ENCODE data around the gene MAP2.
"Not testable (repeated sequence)": the region's sequence is repeated elsewhere in the genome, so short reads cannot be mapped to it uniquely, and the experiment has no call there.

MAP2 gene

DNA sequence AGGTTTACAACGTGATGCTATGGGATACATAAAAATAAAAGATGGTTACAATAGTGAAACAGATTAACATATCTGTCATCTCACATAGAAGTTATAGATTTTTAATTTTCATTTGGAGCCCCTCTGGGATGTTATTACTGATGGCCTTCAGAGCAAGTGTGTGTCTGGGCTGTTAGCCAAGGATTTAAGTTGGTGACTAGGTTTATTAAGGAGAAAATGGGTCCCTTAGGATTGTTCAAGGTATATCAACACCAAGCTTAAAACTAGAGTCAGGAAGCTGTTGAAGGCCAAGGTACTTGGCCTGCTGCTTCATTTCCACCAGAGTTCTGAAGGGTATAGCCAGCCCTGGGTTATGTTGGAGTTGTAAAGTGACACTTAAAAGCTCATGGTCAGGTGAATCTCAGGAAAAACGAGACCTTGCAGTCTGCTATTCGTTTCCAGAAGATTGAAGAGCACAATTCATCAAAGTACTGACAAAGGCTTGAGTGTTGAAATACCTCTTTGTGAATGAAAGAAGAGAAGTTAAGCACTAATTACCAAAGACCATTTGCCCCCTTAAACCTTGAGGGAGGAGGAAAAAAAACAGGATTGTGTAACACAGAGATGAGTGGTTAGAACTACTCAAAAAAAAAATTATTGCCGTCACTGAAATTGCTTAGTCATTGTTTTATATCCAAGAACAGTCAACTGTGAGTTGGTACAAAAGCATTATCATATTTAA lies 48.4 kb downstream of the MAP2 start:
- in situ Hi-C loops (cut with MboI; ENCODE audit: low sequenced_read_pairs), result no loop called here

DNA sequence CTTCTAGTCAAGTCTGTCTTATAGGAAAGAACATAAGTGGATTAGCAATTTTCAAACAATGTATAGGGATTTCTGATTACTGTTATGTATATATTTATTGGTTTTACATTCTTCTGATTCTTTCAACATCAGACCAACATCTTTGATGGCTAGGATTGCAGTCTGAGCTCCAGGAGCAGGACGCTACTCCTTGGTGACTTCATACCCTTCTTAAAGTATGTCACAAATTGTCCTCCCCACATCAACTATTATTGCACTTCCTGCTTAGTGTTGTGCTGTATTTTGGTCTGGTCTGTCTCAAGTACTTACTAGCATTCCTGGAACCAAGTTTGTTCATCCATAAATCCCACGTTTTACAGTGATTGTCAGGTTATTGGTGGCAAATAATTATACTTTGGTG lies 49.0 kb downstream of the MAP2 start:
- in situ Hi-C loops (cut with MboI; ENCODE audit: low sequenced_read_pairs), result no loop called here

DNA sequence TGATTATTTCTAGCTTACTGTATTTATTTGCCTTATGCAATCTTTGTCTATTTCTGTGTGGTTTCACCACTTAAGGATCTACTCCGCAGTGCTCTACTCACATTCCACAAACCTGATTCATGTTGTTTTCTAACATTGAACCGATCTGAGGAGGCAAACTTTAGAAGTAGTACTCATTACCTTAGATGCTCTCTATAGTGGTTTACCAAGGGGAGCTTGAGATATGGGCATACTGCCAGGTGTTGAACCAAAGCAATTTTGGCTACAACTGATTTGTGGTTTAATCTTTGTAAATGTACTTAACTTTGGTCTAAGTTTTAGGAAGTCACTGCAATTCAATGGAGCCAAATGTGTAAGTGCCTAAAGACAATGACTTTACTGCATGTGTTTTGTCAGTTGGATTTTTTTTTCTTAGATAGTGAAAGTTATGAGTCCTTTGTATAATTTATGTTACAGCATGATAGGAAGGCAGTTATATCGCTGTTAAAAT lies 50.1 kb downstream of the MAP2 start:
- in situ Hi-C loops (cut with MboI; ENCODE audit: low sequenced_read_pairs), result no loop called here

DNA sequence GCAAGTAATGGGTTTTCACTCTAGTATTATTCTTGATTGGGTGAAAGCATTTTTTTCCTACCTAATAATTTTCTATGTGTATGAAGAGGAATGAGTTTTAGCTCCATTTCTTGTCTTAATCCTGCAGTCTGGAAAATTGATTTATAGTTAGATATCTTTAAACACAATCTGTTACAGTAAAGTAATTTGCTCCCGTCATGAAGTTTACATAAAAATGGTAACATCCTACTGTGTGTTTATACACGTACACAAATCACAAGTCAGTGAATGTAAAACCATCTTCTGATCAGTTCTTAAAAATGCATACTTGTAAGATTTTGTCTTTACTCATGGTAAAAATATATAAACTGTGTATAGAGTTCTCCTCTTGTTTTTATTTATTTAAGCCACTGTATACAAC lies 51.1 kb downstream of the MAP2 start:
- in situ Hi-C loops (cut with MboI; ENCODE audit: low sequenced_read_pairs), result no loop called here

DNA sequence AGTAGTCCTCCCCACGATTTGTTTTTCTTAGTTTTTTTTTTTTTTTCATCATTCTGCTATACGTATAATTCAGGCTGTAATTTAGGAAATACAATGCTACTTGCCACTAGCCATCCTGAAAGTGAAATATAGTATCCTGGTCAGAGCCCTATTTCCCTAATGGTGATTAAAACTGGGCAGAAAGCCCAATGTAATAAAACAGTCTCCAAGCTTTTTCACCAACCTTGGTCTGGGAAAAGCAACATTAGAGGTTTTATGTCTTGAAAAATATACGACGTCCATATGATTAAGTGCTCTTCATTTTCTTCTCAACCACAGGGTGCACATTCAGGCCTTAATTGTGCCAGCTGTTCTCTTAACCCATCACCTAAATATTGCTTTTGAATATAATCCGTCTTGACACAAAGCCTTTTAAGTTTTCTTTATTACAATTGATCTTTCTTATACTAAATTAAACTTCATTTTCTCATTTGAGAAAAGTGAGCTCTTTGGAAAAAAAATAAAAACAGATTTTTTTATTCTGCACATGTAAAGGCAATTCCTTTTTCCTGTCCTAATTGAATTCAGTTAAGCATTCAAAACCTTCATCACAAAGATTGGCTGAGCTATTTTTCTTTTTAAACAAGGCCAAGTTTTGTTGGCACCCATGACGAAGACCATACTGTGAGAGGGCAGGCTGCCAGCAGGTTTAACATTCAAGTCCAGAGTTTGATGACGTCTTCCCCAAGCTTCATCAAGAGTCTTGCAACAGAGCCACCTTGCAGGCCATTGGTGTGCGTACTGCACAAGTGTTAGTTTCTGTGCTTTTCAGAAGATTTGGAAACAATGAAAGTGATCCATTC lies 52.7 kb downstream of the MAP2 start:
- in situ Hi-C loops (cut with MboI; ENCODE audit: low sequenced_read_pairs), result no loop called here

DNA sequence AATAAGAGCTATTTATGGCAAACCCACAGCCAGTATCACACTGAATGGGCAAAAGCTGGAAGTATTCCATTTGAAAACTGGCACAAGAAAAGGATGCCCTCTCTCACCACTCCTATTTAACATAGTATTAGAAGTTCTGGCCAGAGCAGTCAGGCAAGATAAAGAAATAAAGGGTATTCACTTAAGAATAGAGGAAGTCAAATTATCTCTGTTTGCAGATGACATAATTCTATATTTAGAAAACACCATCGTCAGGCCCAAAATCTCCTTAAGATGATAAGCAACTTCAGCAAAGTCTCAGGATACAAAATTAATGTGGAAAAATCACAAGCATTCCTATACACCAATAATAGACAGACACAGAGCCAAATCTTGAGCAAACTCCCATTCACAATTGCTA lies 68.4 kb downstream of the MAP2 start:
- in situ Hi-C loops (cut with MboI; ENCODE audit: low sequenced_read_pairs), result not testable (repeated sequence)

DNA sequence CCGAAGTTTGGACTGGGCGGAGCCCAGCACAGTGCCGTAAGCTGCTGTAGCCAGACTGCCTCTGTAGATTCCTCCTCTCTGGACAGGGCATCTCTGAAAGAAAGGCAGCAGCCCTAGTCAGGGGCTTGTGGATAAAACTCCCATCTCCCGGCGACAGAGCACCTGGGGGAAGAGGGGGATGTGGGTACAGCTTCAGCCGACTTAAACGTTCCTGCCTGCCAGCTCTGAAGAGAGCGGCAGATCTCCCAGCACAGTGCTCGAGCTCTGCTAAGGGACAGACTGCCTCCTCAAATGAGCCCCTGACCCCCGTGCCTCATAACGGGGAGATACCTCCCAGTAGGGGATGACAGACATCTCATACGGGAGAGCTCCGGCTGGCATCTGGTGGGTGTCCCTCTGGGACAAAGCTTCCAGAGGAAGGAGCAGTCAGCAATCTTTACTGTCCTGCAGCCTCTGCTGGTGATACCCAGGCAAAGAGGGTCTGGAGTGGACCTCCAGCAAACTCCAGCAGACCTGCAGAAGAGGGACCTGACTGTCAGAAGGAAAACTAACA lies 71.3 kb downstream of the MAP2 start:
- in situ Hi-C loops (cut with MboI; ENCODE audit: low sequenced_read_pairs), result not testable (repeated sequence)

DNA sequence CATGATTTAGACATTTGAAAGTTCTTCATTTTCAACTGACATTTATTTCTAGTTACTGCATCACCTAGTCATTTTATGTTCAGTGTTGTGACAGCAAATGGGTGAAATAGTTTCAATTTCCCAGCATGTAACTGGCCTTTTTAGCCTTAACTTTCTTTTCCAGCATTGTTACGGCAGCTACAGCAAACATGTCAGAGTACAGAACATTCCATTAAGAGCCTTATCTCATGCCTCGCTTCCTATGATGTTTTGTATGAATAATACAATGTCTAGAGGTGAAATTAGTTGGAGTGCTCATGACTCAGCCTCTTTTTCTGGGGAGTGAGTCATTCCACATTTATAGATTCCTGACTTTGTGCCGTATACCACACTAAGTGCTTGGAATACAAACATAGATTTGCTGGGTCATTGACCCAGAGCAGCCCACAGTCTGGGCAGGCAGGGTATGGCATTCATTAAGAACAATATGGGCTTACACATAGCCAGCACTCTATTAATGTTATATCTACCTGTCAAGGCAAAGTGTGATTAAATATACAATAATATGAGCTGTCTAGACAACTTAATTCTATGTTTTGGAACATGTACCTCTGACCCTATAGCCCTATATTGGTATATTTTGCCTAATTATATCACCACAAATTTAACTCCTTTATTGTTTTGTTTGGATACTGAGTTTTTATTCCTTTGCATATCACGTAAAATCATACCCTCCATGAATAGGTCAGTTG lies 72.2 kb downstream of the MAP2 start:
- in situ Hi-C loops (cut with MboI; ENCODE audit: low sequenced_read_pairs), result no loop called here

DNA sequence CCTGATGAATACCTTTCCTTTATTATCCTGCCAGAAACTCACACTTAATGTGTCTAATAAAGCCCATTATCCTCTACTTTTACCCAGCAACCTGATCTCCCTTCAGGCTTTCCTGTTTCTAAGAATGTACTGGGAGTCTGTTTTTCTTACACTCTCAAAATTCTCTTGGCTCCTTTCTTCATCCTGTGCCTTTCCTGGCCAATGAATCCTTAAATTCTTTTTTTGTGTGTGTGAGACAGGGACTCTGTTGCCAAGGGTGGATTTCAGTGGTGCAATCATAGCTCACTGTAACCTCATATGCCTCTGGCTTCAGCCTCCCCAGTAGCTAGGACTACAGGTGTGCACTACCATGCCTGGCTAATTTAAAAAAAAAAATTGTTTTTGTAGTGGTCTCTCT lies 72.7 kb downstream of the MAP2 start:
- in situ Hi-C loops (cut with MboI; ENCODE audit: low sequenced_read_pairs), result no loop called here

DNA sequence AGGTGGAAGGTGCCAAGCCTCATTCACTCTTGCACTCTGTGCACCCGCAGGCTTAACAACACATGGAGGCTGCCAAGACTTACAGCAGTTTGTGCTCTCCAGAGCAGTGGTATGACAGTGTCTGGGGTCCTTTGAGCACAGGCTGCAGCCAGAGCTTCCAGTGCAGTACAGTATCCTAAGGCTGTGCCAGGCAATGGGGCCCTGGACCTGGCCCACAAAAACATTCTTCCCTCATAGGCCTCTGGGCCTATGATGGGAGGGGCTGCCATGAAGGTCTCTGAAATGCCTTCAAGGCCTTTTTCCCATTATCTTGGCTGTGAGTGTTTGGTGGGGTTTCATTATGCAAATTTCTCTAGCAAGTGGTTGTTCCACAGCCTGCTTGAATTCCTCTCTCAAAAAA lies 74.8 kb downstream of the MAP2 start:
- in situ Hi-C loops (cut with MboI; ENCODE audit: low sequenced_read_pairs), result no loop called here

DNA sequence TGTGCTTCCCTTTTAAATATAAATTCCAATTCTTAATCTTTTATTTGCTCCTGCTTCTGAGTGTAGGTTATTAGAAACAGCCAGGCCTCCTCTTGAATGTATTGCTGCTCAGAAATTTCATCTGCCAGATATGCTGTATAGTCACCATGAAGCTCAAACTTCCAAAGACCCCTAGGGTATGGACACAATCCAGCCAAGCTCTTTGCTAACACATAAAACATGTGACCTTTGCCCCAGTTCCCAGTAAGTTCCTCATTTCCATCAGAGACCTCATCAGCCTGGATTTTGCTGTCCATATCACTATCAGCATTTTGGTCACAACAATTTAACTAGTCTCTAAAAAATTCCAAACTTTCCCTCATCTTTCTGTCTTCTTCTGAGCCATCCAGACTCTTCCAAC lies 75.2 kb downstream of the MAP2 start:
- in situ Hi-C loops (cut with MboI; ENCODE audit: low sequenced_read_pairs), result no loop called here

DNA sequence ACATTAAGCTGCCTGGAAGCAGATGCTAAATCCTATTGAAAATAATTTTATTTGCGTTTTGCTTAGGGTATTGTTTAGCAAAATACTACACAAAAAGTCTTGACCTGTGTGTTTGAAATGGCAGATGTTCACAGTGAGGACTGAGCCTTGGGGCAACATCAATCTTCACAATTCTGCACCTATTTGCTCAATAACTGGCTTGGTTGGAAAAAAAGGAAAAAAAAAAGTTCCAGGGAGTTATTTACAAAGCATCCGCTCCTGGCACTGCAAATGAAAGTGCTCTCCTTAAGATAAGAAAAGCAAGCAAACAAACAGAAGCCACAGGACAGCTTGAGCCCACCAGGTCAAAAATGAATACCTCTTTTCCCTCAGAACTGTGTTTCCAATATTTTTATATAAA lies 77.7 kb downstream of the MAP2 start:
- in situ Hi-C loops (cut with MboI; ENCODE audit: low sequenced_read_pairs), result no loop called here

DNA sequence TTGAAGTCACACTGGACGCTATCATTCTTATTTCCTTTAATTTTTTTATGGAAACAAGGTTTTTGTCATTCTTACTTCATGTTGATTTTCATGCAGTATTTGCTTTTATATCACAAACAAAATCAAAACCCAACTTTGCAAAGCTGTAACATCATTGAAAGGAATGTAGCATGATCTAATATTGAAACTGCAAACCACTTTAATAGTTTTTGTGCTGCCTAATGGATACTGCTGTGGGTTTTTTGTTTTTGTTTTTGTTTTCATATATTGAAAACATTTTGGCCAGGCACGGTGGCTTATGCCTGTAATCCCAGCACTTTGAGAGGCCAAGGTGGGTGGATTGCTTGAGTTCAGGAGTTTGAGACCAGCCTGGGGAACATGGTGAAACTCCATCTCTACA lies 81.6 kb downstream of the MAP2 start:
- in situ Hi-C loops (cut with MboI; ENCODE audit: low sequenced_read_pairs), result no loop called here

DNA sequence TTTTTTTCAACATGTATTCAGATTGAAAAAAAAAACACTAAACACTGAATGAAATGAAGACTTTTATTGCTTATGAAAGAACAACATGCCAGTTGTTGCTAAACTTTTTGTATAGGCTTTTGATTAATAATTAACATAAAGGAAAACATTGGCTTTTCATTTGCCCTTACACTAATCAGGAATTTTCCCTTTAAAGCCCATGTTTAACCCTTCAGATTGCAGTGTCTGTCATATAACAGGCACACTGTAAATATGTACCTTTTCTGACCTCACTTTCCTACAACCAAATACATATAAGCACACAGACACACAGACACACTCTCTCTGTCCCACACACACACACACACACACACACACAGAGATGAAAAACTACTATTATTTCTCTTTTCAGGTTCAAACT lies 84.4 kb downstream of the MAP2 start:
- in situ Hi-C loops (cut with MboI; ENCODE audit: low sequenced_read_pairs), result no loop called here

DNA sequence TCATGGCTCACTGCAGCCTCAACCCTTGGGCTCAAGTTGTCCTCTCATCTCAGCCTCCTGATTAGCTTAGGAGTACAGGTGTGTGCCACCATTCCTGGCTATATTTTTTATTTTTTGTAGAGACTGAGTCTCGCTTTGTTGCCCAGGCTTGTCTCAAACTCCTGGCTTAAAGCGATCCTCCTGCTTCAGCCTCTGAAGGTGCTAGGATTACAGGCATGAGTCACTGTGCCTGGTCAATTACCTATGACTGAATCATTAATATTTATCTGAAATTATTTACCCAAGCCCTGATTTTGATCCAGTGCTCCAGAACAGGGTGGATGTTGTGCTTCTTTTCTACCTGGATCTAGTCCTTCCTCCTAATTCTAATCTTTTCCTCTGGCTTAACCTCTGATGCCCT lies 87.8 kb downstream of the MAP2 start:
- in situ Hi-C loops (cut with MboI; ENCODE audit: low sequenced_read_pairs), result no loop called here

DNA sequence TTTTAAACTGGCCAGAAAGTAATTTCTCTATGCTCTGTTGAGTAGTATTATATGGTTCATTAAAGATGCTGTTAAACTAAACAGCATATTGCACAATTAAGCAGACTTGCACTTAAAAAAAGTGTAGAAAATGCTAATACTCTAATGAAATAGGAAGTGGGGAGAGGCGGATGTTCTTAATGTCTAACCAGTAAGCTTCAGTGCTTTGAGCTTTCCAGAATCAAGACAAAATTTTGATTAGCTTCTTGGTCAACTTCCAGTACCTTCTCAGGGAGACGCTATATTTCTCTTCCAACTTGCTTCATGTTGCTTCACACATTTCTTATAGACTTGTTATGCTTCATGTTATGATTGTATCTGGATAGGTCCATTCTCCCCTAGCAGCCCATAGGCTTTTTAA lies 89.1 kb downstream of the MAP2 start:
- in situ Hi-C loops (cut with MboI; ENCODE audit: low sequenced_read_pairs), result no loop called here

DNA sequence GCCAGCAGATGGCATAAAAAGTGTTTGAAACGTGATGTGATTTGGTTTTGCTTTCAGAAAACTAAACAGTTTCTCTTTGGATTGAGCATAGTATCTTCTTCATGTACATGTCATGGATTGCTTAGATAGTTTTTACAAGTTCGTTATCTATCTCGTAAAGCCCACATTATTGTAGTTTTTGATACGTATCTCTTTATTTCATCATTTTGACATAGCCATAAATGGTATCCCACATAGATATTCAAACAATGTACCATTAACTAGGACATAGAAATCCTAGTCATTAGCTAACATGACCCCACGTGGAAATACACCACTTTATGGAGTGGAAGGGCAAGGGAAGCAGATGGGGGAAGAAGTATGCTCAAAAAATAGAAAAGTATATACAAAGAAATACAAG lies 93.6 kb downstream of the MAP2 start:
- in situ Hi-C loops (cut with MboI; ENCODE audit: low sequenced_read_pairs), result no loop called here

DNA sequence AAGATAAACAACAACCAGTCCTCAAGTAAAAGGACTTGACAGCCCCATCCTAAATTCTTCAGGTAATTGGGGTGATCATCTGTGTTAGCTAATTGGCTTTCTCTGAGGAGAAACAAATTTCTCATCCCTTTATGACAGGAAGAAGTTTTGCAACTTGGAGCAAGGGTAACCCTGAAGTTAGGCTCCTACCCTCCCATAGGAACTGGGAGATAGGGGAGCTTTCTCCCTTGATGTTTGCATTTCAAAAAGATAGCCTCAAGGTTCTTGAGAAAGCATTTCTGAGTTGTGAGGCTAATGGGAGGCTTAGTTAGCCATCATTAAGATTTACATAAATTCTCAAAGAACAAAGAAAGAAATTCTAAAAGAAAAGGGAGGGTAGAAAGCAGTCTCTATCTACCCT lies 95.4 kb downstream of the MAP2 start:
- in situ Hi-C loops (cut with MboI; ENCODE audit: low sequenced_read_pairs), result no loop called here

DNA sequence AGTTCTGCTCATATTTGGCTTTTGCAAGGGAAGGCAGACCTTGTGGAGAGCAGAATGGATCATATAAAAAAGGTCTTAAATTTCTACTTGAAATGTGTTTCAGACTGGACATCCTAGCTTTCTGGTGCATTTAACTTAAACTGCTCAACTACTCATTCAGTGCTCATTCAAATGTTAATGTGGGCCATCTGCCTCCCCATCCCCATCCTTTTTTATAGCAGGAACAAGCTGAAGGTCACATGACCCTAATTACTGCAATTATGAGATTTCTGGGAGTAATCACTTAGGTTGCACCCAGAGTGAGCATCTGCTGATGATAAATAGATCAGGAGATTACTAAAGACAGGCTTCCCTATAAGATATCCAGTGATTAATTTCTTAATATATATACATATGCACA lies 96.1 kb downstream of the MAP2 start:
- in situ Hi-C loops (cut with MboI; ENCODE audit: low sequenced_read_pairs), result no loop called here

DNA sequence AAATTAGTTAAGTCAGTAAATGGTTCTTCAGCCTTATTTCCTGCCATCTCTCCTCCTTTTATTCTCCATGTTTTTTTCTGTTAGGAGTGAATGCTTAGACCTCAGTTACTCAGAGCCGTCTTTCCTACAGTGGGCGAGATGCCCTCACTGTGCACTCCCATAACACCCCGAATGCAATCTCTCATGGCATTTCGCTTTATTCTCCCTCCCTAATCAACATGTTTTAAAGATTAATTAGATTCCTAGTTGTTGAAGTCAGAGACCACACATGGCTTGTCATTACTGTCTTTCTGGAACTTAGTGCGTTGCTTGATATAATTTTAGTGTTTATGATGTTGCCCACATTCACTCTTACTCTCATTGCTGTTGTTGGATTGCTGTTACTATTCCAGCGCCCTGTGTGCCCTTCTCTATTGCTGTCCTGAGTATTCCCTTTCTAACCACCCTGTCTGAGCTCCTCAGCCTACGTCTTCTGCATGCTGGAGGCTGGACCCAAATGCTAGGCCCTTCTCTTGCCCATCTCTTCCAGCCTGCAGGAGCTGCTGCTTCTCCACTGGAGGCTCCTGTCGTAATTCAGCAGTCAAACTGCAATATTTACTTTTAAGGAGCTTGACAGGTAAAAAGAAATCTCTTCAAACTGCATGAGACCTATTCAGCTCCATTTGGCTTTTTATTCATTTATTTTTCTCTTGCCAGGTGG lies 99.3 kb downstream of the MAP2 start:
- in situ Hi-C loops (cut with MboI; ENCODE audit: low sequenced_read_pairs), result no loop called here

DNA sequence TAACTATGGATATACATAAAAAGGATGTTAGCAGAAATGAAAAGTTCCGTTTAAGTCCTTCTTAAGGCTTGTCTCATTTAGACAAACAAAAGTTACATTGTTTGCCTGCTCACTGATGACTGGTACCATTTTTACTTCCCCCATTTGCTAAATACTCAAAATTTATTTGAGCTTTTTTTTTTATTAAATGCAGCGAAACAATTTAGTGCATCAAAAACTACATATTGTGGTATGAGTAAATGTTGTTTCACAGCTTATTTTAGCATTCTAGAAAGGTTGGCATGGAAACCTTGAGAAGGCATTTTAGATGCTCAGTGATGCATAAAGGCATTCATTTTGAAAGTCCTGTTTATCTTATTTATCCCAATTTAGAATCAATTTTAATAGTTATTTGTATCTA lies 100.0 kb downstream of the MAP2 start:
- in situ Hi-C loops (cut with MboI; ENCODE audit: low sequenced_read_pairs), result no loop called here
